Measurements from ENCODE around the gene DDX41. TPM values are rescaled to one million over a fixed set of nuclear protein-coding genes. Genes with fewer than 3 reads are reported as not detected.

DDX41 gene
- polyA plus RNA-seq, 3 donors = 44.9 to 178 (median 70.3) TPM

DNA sequence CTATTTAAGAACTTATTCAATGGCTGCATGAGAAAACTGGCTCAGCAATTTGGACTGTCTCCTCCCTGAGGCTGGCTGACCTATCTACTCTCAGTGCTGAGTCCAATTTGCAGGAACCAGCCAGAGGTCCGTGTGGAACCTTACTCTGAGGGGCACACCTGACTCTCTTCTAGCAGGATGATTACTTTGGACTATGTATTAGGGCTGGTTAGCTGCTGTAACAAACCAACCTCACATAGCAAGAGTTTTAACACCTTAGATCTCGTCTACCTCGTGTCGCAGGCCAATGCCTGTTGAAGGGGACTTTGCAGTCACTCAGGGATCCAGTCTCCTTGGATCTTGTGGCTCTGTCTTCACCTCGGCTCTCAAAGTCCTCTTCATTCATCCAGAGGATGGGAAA lies 41.0 kb upstream of the DDX41 start:
- Mint-ChIP-seq H3K27ac (no peak overlapping the region), H3K27me3 (ENCODE audit: low read depth in 3 of 3) (peaks cover 3 to 8% (median 5%) of the 10 kb centered on the region in 3 donors), H3K36me3 (peaks cover 2% of the 10 kb centered on the region in 2 donors), H3K4me1 (peaks cover 15% of the 10 kb centered on the region), H3K4me3 (no peak overlapping the region), H3K9me3 (peaks cover 0 to 8% (median 5%) of the 10 kb centered on the region in 7 donors)
- no CpG with 5 or more reads among the region's 5 CpGs for WGBS (ENCODE audit: insufficient coverage)
- no peak overlapping the region for H2AFZ ChIP-seq (ENCODE audit: insufficient read depth, low read depth, low read length, poor library complexity, severe bottlenecking)
- H3K36me3 ChIP-seq (replicated peaks in 1 of 2; ENCODE audit: control insufficient read depth in 1 of 2, insufficient read depth in 2 of 2, low read length in 2 of 2) = peaks cover 0 to under 1% of the 10 kb centered on the region in 2 donors
- TF ChIP-seq, protein P1, sequence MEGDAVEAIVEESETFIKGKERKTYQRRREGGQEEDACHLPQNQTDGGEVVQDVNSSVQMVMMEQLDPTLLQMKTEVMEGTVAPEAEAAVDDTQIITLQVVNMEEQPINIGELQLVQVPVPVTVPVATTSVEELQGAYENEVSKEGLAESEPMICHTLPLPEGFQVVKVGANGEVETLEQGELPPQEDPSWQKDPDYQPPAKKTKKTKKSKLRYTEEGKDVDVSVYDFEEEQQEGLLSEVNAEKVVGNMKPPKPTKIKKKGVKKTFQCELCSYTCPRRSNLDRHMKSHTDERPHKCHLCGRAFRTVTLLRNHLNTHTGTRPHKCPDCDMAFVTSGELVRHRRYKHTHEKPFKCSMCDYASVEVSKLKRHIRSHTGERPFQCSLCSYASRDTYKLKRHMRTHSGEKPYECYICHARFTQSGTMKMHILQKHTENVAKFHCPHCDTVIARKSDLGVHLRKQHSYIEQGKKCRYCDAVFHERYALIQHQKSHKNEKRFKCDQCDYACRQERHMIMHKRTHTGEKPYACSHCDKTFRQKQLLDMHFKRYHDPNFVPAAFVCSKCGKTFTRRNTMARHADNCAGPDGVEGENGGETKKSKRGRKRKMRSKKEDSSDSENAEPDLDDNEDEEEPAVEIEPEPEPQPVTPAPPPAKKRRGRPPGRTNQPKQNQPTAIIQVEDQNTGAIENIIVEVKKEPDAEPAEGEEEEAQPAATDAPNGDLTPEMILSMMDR (IDR thresholded peaks at IDR 0.05) = no peak
- no peak overlapping the region for H3K4me2 ChIP-seq (replicated peaks; ENCODE audit: extremely low read depth, low read length, poor library complexity, severe bottlenecking)
- DNase-seq = no peak
- peaks cover 12% of the 10 kb centered on the region for H4K20me1 ChIP-seq (ENCODE audit: insufficient read depth, low read length)
- peaks cover 14% of the 10 kb centered on the region for H3K79me2 ChIP-seq (ENCODE audit: insufficient read depth, low read length)
- H3K9ac ChIP-seq (ENCODE audit: insufficient read depth, low read length, poor library complexity, severe bottlenecking) = no peak overlapping the region
- no peaks in the 10 kb centered on the region for H3K27me3 ChIP-seq (ENCODE audit: control insufficient read depth in 2 of 2, insufficient read depth in 2 of 2, low read length in 2 of 2)
- peaks cover 15 to 17% of the 10 kb centered on the region in 2 donors for H3K4me1 ChIP-seq (ENCODE audit: control insufficient read depth in 1 of 2, insufficient read depth in 2 of 2, low read length in 2 of 2)
- H3K9me3 ChIP-seq (replicated peaks in 1 of 2; ENCODE audit: control insufficient read depth in 1 of 2, insufficient read depth in 1 of 2, low read length in 2 of 2) = no peaks in the 10 kb centered on the region
- intact Hi-C loops (cut with micrococcal nuclease) = loop anchor here in 1 of 2 donors (5.0 kb wide), 1 partner anchor 40 kb away; no protein-coding TSS in a partner anchor
- no peak overlapping the region for H3K27ac ChIP-seq (ENCODE audit: low read depth in 1 of 2, low read length in 2 of 2)
- no peak overlapping the region for H3K4me3 ChIP-seq (replicated peaks in 1 of 3; ENCODE audit: low read depth in 2 of 3, low read length in 3 of 3)

DNA sequence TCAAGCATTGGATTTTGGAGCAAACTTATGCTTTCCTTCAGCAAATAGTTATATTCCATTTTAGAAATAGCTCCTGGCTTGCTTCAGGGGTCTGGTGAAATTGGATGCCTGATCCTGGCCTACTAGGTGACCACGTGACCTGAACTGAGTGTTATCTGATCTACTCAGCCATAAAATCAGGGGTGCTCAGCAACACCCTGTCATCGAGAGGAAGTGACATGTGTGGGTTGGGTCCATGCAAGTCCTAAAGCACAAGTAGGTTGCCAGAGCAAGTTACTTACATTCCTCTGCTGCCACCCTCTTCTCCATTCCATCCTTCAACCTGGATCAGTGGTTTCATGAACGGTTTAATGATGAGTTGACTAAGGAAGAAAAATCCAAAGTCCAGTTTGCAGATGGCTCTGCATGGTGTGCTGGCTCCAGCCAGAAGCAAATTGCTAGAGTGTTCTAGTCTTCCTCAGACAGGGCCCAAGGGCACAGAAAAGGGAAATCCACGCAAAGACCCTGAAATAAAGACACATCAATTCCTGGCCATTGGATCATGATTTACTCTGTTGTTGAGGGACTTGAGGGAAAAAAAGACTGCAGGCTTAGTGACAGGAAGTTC lies 40.4 kb upstream of the DDX41 start:
- intact Hi-C loops (cut with micrococcal nuclease) = loop anchor here in 1 of 2 donors (5.0 kb wide), 1 partner anchor 40 kb away; no protein-coding TSS in a partner anchor
- no peak overlapping the region for H3K4me3 Mint-ChIP-seq
- TF ChIP-seq, protein P1 (IDR thresholded peaks at IDR 0.05) = no peak
- H3K27me3 Mint-ChIP-seq (ENCODE audit: low read depth in 3 of 3) = peaks cover 3 to 8% (median 5%) of the 10 kb centered on the region in 3 donors
- no peak overlapping the region for H3K4me2 ChIP-seq (replicated peaks; ENCODE audit: extremely low read depth, low read length, poor library complexity, severe bottlenecking)
- no peaks in the 10 kb centered on the region for H3K27me3 ChIP-seq (ENCODE audit: control insufficient read depth in 2 of 2, insufficient read depth in 2 of 2, low read length in 2 of 2)
- peaks cover 7% of the 10 kb centered on the region in 2 donors for H3K36me3 Mint-ChIP-seq
- peaks cover 21% of the 10 kb centered on the region for H3K4me1 Mint-ChIP-seq
- DNase-seq = no peak
- H3K79me2 ChIP-seq (ENCODE audit: insufficient read depth, low read length) = peaks cover 20% of the 10 kb centered on the region
- H3K9me3 Mint-ChIP-seq = peaks cover 0 to 6% (median 5%) of the 10 kb centered on the region in 7 donors
- no peak overlapping the region for H3K27ac ChIP-seq (ENCODE audit: low read depth in 1 of 2, low read length in 2 of 2)
- peaks cover 18% of the 10 kb centered on the region for H4K20me1 ChIP-seq (ENCODE audit: insufficient read depth, low read length)
- H2AFZ ChIP-seq (ENCODE audit: insufficient read depth, low read depth, low read length, poor library complexity, severe bottlenecking) = no peak overlapping the region
- H3K27ac Mint-ChIP-seq = no peak overlapping the region
- H3K4me3 ChIP-seq (replicated peaks in 1 of 3; ENCODE audit: low read depth in 2 of 3, low read length in 3 of 3) = no peak overlapping the region
- H3K9me3 ChIP-seq (replicated peaks in 1 of 2; ENCODE audit: control insufficient read depth in 1 of 2, insufficient read depth in 1 of 2, low read length in 2 of 2) = no peaks in the 10 kb centered on the region
- H3K36me3 ChIP-seq (replicated peaks in 1 of 2; ENCODE audit: control insufficient read depth in 1 of 2, insufficient read depth in 2 of 2, low read length in 2 of 2) = peaks cover 0 to 7% of the 10 kb centered on the region in 2 donors
- H3K4me1 ChIP-seq (ENCODE audit: control insufficient read depth in 1 of 2, insufficient read depth in 2 of 2, low read length in 2 of 2) = peaks cover 16 to 19% of the 10 kb centered on the region in 2 donors
- 50% methylated on average over 2 of the region's 4 CpGs for WGBS (ENCODE audit: insufficient coverage)
- H3K9ac ChIP-seq (ENCODE audit: insufficient read depth, low read length, poor library complexity, severe bottlenecking) = no peak overlapping the region

Measured in CD14-positive monocyte (primary cell).